HG02759 (cell line): ENCODE measurements around the gene FAM170B.

ENCODE experiments used
- ATAC-seq: cut with Tn5 transposase; IDR thresholded peaks from one replicate; pipeline ENCODE4 v1.9.1; 2021; ENCODE audit warnings: mild to moderate bottlenecking, moderate library complexity; ENCODE audit not compliant: unreplicated experiment

Gene FAM170B

DNA sequence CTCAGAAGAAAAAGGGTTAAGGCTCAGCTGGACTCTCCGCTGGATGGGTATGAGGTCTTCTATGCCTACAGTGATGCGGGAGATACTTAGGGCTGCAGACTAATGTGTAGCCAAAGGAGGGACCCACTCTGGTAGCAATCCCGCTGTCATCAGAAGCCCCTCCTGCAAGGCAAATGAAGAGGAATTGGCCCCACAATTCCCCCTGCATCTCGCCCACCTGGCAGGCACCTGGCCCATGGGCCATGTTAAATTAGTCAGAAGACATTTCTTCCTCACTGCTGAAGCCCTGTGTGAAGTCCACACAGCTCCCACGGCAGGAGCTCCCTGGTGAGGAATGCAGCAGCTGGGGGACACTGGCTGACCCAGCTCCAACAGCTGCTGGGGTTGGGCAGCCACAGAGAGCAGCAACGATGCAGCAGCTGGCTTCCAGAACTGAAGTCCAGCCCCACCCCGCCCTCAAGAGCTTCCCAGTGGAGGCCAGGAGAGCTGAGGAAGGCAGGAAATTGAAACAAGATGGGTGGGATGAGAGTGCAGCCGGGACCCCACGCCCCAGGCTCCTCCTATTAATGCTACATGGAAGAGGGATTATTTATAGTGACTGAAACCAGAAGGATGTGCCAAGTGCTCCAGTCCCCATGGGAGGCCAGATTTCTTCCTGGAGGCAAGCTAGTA is 24.0 kb downstream of the FAM170B start:
- ATAC-seq: no peak

DNA sequence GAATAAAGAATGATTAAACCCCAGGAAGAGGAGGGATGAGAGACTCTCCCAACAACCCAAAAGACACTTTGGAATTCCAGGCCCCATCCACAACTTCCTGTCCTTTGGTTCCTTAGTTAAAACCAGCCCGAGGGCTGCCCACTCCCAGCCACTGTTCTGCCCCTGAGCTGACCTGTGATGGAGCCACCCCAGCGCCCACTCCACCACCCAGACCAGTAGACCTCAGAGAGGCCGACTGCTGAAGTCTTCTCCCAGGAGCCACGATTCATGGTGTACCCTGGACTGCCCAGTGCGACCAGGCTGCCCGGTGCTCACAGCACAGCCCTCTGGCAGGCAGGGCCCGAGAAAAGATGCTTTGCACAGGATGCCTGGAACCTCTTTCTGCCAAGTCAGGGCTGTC is 25.2 kb downstream of the FAM170B start:
- ATAC-seq: no peak

DNA sequence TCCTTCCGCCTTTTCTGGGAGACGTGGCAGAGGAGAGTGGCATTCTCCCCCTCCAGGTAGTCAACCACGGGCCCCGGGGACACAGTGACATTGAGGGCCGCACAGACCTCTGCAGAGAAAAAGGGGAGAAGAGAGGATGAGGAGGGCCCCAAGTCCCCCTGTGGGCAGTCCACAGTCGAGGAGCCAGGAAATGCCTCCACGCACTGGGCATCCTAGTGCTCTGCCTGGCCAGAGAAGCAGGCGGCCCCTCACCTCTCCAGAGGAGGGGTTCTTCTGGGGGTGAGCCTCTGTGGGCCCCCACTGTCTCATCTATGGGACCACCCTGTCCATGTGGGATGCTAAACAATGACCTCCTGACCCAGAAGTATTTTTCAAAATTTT is 25.9 kb downstream of the FAM170B start:
- no peak for ATAC-seq

DNA sequence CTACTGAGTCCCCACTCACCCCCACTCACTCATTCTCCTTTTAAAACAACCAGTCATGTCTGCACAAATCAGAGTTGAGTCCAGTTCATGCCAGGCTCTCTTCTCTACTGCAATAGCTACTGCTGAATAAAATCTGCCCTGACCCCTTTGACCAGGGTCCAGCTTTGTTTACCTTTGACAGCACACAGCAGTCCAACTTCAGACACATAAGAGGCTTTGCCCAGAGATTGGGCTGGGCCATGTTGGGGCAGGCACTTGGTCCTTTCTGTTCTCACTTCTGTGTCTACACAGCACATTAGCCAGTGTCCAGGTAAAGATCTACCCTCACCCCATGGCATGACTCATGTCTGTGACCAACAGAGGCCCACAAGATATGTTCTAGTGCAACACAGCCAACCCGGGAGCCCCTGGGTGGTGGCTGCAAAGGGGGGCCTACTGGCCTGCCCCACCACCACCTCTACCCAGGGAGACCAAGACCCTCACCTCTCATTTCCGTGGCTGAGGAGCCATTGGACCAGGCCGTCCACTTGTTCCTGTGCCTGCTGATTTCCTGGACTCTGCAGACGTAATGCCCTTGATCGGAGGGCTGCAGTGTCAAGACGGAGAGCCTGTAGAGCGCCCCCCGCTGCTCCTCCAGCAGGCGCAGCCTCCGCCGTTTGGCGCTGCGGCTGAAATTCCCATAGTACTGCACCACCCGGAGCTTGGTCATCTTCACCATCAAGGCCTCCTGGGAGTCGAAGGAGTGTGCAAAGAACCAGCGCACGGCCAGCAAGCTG is 26.5 kb downstream of the FAM170B start:
- no peak for ATAC-seq

DNA sequence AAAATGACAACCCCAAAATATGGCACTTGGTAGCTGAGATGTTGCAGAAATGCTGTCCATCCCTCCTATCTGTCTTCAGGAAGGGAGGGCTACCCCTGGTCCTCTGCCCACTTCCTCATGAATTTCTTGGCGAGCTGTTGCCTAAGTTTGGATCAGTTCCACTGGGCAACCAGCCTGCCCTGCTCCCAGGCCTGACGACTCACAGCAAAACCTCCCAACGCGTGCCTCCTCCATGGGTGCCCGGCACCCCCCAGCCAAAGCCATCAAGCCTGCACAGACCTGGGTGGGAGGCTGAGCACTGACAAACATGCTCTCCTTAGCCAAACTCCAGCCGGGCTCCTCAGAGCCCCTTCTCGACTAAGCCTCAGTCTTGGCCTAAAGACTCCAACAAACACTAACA is 27.4 kb downstream of the FAM170B start:
- ATAC-seq: no peak

GRCh38 chr10:49105076-49105475 is 28.7 kb downstream of the FAM170B start:
- ATAC-seq: no peak

GRCh38 chr10:49104323-49104722 is 29.5 kb downstream of the FAM170B start:
- ATAC-seq: no peak

DNA sequence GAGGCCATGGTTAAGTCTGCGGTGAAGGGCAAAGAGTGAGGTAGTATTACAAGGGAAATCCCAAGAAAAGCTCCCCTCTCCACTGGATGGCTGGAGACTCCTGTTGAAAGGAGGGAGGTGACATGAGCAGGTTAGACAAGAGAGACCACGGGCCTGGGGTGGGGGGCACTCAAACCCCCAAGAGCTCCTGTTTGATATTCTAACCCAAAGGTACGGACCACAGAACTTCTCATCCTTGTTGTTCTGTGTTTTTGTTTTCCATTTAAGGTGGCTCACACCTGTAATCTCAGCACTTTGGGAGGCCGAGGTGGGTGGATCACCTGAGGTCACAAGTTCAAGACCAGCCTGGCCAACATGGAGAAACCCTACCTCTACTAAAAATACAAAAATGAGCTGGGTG is 30.1 kb downstream of the FAM170B start:
- ATAC-seq: no peak

DNA sequence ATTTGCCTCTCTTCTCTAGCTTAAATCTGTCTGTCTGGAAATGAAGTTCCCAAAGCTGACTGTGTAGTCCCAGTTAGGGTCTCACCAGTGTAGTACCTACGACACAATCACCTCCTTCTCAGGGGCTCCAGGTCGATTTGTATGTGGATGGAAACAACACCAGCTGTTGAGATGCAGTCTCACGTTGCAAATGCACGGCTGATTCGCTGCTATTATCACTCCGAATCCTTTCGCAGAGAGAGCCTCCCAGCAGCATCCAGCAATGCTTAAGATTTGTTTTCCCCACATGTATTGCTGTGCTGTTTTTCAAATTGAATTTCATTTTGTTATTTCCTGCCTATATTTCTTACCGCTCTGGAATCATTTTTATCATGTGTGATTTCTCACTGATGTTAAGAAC is 34.8 kb downstream of the FAM170B start:
- ATAC-seq: no peak

DNA sequence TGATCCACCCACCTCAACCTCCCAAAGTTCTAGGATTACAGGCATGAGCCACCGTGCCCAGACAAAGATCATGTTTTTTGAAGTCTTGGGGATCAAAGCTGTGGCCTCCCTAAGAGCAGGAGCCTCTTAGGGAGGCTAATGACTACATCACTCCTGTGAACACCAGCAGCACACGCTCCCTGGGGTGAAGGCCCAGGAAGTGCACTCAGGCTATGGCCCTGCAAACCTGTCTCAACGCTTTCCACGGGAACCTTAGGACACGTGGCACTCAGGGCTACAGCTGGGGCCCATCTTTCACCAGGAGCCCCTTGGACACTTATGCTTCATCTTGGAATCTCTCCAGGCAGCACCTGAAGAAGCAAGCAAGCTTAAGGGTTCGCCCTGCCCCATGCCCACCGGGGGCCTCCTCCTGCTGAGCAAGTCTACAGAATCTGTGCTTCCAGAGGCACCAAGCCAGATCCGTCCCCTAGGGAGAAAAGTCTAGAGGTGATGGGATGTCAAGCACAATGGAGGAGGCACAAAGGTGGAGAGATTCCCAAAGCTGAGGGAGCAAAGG is 36.9 kb downstream of the FAM170B start:
- no peak for ATAC-seq

DNA sequence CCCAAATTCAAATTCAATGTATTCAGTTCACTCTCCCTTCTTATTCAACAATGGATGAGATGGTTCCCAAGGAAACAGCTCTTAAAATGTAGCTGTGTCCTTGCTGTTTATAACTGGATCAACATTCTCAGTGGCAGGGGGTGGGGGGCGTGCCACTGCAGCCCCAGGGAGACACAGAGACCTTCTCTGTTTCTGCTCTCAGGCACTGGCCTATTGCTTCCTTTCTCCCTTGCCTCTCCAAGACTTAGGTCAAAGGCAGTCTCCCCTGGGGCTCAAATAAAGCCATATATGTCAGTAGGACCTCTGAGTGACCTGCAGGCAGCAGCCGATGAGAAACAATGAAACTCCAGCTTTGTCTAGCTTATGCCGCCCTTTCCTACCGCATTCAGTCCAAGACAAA is 39.2 kb downstream of the FAM170B start:
- ATAC-seq: no peak

GRCh38 chr10:49093922-49094321 is 39.9 kb downstream of the FAM170B start:
- no peak for ATAC-seq

- ATAC-seq: no peak
Measured at GRCh38 chr10:49092477-49092876, 41.3 kb downstream of the FAM170B start.

- no peak for ATAC-seq
Measured at GRCh38 chr10:49091450-49092210, 42.2 kb downstream of the FAM170B start.

DNA sequence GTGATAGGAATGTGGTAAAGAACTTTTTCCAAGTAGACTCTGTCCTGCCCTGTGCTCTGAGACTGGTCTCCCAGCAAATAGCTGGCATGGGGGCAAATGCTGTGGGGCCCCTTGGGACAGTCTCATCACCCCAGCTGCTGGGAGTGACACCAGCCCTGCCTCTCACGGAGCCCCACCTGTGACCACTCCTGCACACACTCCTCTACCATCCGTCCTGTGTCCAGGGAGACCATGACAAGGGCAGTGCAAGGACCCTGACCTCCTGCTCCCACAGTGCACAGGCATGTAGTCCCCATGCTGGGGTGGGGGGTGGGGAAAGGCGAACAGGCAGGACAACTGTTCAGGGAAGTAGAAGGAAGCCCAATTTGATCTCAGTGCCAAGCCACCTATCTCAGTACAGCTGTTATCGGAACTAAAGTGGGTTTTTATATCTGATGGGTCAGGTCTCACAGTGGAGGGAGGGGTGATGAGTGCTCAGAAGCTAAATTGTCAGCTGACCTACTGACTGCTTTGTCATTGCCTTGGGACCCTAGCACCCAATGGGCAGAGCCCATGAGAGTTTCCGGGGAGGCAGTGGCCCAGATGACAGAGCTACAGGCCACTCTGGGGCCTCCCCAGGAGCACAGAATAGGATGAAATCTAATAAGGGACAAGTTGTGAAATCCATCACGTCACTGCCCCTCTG is 43.0 kb downstream of the FAM170B start:
- no peak for ATAC-seq

DNA sequence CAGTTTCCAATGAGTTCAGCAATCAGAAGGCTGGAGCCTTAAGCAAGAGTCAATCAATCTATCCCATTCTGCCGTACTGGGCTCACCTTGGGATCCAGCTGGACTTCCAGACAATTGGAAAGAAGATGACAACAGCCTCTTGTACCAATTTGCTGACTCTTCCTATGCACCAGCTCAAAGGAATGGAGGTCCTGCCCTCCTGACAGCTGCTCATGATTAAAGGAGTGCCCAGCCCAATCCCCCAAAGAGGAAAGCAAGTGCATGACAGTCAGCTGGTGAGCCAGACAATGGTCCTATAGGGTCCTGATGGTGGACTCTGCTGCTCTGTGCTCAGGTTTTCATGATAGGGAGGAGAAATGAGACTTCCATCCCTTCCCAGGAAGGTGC is 43.6 kb downstream of the FAM170B start:
- ATAC-seq: no peak

DNA sequence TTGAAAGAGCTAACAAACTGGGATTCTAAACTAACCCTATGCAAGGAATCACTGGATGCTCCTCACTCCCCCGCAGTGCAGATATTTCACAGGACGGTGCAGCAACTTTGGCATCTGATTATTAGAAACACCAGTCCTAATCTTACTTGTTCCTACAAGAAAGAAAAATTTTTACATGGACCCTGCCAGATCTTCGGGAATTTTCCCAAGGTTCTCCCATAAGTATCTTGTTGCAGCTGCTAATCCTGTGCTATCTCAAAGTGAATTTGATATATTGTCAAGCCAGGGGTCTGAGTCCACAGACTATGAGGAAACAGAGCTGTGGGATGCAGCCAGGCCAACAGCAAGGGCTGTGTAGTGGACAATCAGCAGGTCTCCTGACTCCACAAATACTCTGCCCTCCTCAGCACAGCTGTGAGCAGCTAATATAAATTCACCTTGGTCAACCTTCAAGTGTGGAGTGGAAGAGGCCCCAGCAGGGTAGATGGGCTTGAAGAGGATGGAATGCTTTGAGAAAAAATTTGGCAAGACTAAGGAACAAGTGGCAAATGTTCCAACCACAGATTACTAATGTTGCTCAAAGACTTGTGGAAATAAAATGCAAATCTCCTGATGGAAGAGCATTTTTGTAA is 44.1 kb downstream of the FAM170B start:
- no peak for ATAC-seq

DNA sequence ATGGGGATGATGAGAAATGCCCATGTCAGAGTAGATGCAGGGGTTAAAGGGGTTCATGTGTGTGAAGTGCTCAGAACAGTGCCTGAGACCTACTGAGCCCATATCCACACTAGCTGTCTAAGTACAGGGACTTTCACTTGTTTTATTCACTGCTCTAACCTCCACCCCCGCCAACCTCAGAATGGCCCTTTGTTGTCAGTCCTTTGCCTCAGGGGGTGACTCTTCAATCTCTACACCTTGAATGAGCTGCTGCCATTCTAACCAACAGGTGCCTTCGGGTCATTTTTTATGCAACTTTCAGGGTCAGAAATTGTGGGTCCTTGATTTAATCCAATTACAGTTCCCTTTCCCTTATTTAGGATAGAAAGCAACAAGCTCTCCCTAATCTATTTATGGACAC is 44.7 kb downstream of the FAM170B start:
- no peak for ATAC-seq

GRCh38 chr10:49086889-49087288 is 46.9 kb downstream of the FAM170B start:
- ATAC-seq: no peak

DNA sequence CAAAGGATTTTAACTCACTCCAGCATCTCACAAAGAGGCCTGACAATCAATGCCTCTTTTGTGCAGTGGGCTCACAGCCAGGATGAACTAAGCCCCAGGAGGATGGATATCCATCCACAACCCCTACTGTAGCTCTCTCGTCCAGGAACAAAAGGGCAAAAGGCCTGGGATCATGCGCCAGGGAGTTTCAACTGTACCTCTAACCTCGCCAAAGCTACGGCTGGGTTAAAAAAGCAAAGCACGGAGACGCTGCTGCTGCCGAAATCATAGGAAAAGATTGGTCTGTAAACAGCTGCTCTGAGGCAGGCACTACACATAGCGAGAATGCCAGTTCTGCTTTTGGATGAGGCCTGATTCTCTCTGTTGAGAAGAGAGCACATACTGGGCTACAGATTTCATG is 50.6 kb downstream of the FAM170B start:
- no peak for ATAC-seq

DNA sequence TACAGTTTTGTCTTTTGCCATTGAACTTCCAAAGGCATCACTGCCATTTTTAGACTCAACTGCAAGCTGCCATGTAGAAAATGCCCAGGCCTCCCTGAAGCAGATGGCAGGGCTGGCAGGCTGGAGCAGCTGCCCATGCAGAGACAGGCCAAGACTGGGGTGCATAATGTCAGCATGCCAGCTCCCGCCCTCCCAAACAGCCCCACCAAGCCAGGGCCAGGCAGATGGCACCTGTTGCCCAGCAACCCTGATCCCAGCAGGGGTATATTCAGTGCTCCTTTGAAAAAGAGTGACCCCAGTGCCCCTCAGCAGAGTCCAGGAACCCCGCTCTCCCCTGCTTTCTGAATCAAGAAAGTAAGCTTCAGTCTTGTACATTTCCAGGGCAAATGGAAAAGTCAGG is 51.1 kb downstream of the FAM170B start:
- ATAC-seq: no peak
